GM19467 (cell line): Measurements from ENCODE around the gene ZBTB12.
"Not testable (repeated sequence)": the region's sequence is repeated elsewhere in the genome, so short reads cannot be mapped to it uniquely, and the experiment has no call there.

ENCODE experiments used
- ATAC-seq: cut with Tn5 transposase; IDR thresholded peaks from one replicate; pipeline ENCODE4 v1.9.1; 2021; ENCODE audit warnings: mild to moderate bottlenecking, moderate library complexity; ENCODE audit not compliant: unreplicated experiment

The ZBTB12 gene

DNA sequence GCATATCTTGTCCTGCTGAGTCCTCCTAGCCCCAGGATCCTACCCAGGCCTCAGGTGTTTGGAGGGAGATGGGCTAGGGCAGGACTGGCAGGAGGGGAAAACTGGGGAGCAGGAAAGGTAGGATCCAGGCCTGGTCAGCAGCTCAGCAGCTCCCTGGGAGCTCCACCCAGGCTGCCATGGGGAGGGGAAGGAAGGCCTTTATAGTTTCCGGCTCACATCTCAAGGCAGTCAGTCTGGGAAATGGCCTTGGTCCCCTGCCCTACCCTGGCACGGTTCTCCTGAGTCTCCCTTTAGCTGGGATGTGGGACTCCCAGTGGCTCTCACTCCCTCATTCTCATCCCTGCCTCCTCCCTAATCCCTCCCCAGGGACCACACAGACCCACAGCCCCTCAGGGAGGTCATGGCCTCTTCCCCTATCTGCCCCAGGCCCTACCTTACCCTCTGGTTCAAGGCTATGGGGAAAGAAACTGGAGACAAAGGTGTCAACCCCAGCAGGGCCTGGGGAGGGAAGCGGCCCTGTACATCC, 24.7 kb downstream of the ZBTB12 start:
- no peak for ATAC-seq

GRCh38 chr6:31876357-31876756, 25.5 kb downstream of the ZBTB12 start:
- ATAC-seq: no peak

DNA sequence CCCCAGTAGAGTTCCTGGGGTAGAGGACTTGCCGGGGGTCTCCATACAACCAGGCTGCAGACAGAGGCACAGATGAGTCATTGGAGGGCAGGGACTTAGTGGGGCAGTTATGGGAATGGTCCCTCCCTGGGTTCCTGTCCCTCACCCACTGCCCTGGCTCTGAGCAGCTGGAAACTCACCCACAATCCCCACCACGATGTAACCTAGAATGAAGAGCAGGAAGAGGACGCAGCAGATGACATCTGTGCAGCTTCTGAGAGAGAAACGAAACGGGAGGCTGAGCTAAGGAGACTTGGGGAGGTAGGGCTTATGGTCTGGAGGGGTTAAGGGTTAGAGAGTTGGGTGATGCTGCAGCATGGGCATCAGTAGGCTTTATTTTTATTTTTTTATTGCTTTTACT, 26.0 kb downstream of the ZBTB12 start:
- no peak for ATAC-seq

DNA sequence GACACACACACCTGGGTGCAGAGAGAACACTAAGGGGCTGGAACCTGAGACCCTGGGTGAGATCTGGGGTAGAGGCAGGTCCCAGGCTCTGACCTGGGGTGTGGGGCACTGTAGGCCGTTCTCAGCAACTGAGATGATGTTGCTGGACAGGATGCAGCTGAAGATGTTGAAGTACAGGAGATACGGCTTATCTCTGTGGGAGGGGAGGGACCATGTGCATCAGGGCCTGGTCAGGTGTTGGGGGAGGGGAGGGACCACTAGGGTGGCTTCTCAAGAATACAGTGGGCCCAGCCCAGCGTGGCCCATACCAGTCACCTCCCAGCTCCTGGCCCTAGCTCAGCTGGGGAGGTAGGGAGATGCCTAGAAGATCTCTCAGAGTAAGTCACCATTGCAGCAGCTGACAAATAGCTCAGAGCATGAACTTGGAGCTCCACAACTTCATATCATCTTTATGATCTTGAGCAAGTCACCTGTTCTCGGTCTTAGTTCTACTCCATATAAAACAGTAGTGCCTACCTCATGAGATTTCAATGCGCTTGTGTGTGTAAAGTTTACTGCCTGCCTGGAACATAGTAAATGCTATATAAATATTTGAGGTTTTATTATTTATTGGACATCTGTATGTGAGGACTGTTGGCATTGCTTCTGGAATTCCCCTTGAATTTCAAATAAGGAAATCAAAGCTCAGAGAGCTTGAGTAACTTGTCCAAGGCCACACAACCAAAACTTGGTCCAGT, 26.9 kb downstream of the ZBTB12 start:
- no peak for ATAC-seq

- no peak for ATAC-seq
These were observed 27.7 kb downstream of the ZBTB12 start for GRCh38 chr6:31874084-31874670.

DNA sequence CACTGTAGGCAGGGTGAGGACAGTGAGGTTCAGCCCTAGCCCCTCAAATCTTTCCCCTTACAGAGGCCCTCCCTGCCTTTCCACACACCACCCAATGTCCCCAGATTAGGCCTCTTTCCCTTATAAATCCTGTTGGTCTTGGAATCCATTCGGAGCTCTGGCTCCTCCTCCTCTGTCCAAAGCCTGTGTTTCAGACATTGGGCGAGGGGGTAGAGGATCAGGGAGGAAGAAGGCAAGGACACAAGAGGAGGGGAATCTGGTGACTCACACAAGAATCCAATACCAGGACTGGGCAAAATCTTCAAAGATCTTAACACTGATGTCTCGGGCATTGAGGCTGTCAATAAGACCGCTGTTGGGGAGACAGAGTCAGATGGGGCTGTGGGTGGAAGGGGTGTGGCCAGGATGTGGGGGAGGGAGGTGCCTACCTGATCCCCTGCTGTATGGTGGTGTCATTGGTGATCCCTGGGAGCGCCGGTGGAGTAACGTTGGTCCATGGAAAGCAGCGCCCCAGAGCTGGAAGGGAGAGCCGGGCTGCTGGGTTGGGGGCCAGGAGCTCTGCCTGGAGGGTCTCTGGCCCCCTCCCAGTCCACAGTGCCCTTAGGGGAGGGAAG, 30.7 kb downstream of the ZBTB12 start:
- no peak for ATAC-seq

DNA sequence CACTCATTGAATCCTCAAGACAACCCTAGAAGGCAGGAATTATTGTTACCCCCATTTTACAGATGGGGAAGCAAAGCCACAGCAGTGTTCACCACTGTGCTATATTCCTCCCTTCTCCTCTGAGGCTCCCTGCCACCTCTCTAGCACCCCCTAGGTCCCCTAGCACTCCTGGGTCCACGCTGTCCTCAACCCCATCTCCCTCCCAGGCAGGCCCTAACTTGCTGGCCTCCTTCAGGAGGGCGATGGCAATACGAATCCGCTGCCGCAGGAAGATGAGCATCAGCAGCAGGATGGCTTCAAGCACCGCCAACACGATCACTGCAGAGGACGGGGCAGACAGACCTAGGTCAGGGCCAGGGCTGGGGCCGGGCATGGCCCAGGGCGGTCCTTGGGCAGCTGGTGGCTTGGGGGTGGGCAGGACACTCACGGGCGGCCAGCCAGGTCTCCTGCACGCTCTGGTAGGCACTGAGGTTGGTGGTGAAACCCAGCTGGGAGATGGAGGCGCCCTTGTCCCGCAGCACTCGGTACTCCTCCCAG, 31.4 kb downstream of the ZBTB12 start:
- ATAC-seq: no peak

GRCh38 chr6:31869343-31869742, 32.5 kb downstream of the ZBTB12 start:
- ATAC-seq: no peak

- not testable (repeated sequence) for ATAC-seq
These were observed 33.3 kb downstream of the ZBTB12 start for GRCh38 chr6:31868658-31868971.

- no peak for ATAC-seq
These were observed 36.4 kb downstream of the ZBTB12 start for GRCh38 chr6:31865205-31866118.

- no peak for ATAC-seq
These were observed 37.1 kb downstream of the ZBTB12 start for GRCh38 chr6:31864818-31865204.

DNA sequence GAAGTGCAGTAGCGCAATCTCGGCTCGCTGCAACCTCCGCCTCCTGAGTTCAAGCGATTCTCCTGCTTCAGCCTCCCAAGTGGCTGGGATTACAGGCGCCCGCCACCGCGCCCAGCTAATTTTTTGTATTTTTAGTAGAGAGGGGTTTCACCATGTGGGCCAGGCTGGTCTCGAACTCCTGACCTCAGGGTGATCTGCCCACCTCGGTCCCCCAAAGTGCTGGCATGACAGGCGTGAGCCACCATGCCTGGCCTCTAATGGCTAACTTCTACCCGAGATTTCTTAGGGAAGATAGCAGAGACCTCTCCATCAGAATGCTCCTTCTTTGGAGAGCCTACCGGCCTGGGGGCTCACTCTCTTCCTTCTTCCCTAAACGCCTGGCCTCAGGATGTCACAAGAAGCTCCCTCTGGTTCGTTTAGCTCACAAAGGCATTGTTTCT, 37.7 kb downstream of the ZBTB12 start:
- not testable (repeated sequence) for ATAC-seq

GRCh38 chr6:31862344-31863235, 39.3 kb downstream of the ZBTB12 start, which contains the start of gene NEU1:
TSS of gene NEU1 (minus strand) at chr6:31862821. CDS start at chr6:31862776, 45 bp downstream.
- ATAC-seq: peak; percentile 88

GRCh38 chr6:31861919-31862343, 40.0 kb downstream of the ZBTB12 start:
- no peak for ATAC-seq

GRCh38 chr6:31861150-31861549, 40.7 kb downstream of the ZBTB12 start:
- no peak for ATAC-seq

GRCh38 chr6:31860349-31860748, 41.5 kb downstream of the ZBTB12 start:
- no peak for ATAC-seq

DNA sequence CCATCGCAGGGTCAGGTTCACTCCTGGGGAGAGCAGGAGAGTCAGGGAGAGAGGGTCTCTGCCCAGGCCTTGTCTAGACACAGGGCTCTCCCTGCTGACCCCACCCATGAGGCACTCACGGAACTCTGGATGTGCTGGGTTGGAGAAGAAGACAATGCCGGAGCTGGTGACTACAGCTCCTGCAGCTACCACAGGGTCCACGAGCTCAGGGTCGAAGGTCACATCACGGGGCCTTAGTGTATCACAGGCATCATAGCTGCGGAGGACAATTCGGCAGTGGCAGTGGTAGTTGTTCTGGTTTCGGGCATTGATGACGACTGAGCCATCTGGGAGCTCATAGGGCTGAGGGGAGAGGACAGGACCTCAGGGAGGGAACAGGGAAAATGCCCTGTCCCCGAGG, 42.0 kb downstream of the ZBTB12 start:
- no peak for ATAC-seq

- no peak for ATAC-seq
These were observed 43.2 kb downstream of the ZBTB12 start for GRCh38 chr6:31858707-31859106.

GRCh38 chr6:31857774-31858173, 44.1 kb downstream of the ZBTB12 start:
- ATAC-seq: not testable (repeated sequence)
